SK-N-MC (cell line): ENCODE data around the gene TMEM250.

Experiments
- DNase-seq: peaks from one replicate; pipeline ENCODE4 v3.0.0-alpha.2; 2011; ENCODE audit warnings: low read depth, low spot score
- H3K27ac ChIP-seq: fragments of 200-600 bp; sonication (generic); 2 replicates; pipeline ENCODE4 v1.5.1; 2016; ENCODE audit warnings: mixed run types
- H3K36me3 ChIP-seq: fragments of 200-600 bp; sonication (generic); 2 replicates; pipeline ENCODE4 v1.6.1; 2017; ENCODE audit warnings: antibody characterized with exemption, low read length, mixed read lengths; ENCODE audit not compliant: insufficient read depth
- H3K4me3 ChIP-seq: fragments of 200-600 bp; sonication (generic); 2 replicates; pipeline ENCODE4 v1.5.1; 2016
- H3K9ac ChIP-seq: fragments of 200-600 bp; sonication (generic); 2 replicates; pipeline ENCODE4 v1.8.0; 2017; ENCODE audit warnings: mixed run types, mixed read lengths; ENCODE audit not compliant: insufficient read length
- H3K9me3 ChIP-seq: fragments of 200-600 bp; sonication (generic); 2 replicates; pipeline ENCODE4 v1.6.1; 2017; ENCODE audit warnings: low read depth, mild to moderate bottlenecking, antibody characterized with exemption, low read length, moderate library complexity, mixed read lengths
- EZH2 ChIP-seq: fragments of 200-600 bp; sonication (generic); IDR thresholded peaks from one replicate; pipeline ENCODE4 v1.6.1; 2017; ENCODE audit warnings: antibody characterized with exemption
- FOXP2 ChIP-seq: optimal IDR thresholded peaks from 2 replicates; pipeline ENCODE3; 2011; ENCODE audit warnings: mild to moderate bottlenecking, moderate library complexity; ENCODE audit not compliant: insufficient read depth; ENCODE audit errors: extremely low read length, control extremely low read depth
- POLR2AphosphoS5 ChIP-seq: IDR thresholded peaks from 2 replicates; pipeline ENCODE4 v1.6.1; 2012; ENCODE audit warnings: mild to moderate bottlenecking, low read depth, low read length, borderline replicate concordance

The TMEM250 gene

GRCh38 chr9:136079211-136079915, 39.3 kb downstream of the TMEM250 start:
- Histone ChIP-seq H3K9ac (no peak overlapping the region), H3K4me3 (no peak overlapping the region), H3K36me3 (no peaks in the 10 kb centered on the region; the same call in 1 of the 2 replicates), H3K9me3 (no peaks in the 10 kb centered on the region), H3K27ac (0 out of 2 replicates have a peak overlapping the region, but pooled peaks have one; percentile 31)
- TF ChIP-seq EZH2, result no peak
- DNase-seq, result no peak

GRCh38 chr9:136078498-136079011, 40.1 kb downstream of the TMEM250 start:
- Histone ChIP-seq H3K9me3 (no peaks in the 10 kb centered on the region), H3K36me3 (no peaks in the 10 kb centered on the region; the same call in 1 of the 2 replicates), H3K9ac (no peak overlapping the region), H3K27ac (no peak overlapping the region), H3K4me3 (no peak overlapping the region)
- no peak for TF ChIP-seq EZH2
- no peak for TF ChIP-seq FOXP2
- no peak for TF ChIP-seq POLR2AphosphoS5
- DNase-seq, result no peak

GRCh38 chr9:136078024-136078423, 40.7 kb downstream of the TMEM250 start:
- Histone ChIP-seq H3K27ac (no peak overlapping the region), H3K9ac (no peak overlapping the region), H3K9me3 (no peaks in the 10 kb centered on the region), H3K36me3 (no peaks in the 10 kb centered on the region; the same call in 1 of the 2 replicates), H3K4me3 (no peak overlapping the region)
- DNase-seq, result no peak
- TF ChIP-seq POLR2AphosphoS5 (no peak), EZH2 (no peak), FOXP2 (no peak)

GRCh38 chr9:136077491-136077890, 41.2 kb downstream of the TMEM250 start:
- Histone ChIP-seq H3K9ac (no peak overlapping the region), H3K9me3 (no peaks in the 10 kb centered on the region), H3K27ac (no peak overlapping the region), H3K36me3 (no peaks in the 10 kb centered on the region; the same call in 1 of the 2 replicates), H3K4me3 (no peak overlapping the region)
- no peak for DNase-seq
- no peak for TF ChIP-seq EZH2
- TF ChIP-seq FOXP2, result no peak
- TF ChIP-seq POLR2AphosphoS5, result no peak

- no peak for DNase-seq
Measured at GRCh38 chr9:136075881-136076678, 42.6 kb downstream of the TMEM250 start.

GRCh38 chr9:136075134-136075841, 43.4 kb downstream of the TMEM250 start:
- H3K27ac ChIP-seq, result no peak overlapping the region
- TF ChIP-seq POLR2AphosphoS5, result no peak
- no peak for TF ChIP-seq FOXP2
- TF ChIP-seq EZH2, result no peak
- H3K4me3 ChIP-seq, result no peak overlapping the region
- H3K9ac ChIP-seq, result no peak overlapping the region
- no peak for DNase-seq
- no peaks in the 10 kb centered on the region for H3K9me3 ChIP-seq
- no peaks in the 10 kb centered on the region; the same call in 1 of the 2 replicates for H3K36me3 ChIP-seq

More at GRCh38 chr9:136075881-136076678, 42.6 kb downstream of the TMEM250 start:
- no peaks in the 10 kb centered on the region for H3K9me3 ChIP-seq
- H3K27ac ChIP-seq, result peak overlapping the region; percentile 57; the same call in 1 of the 2 replicates
- TF ChIP-seq POLR2AphosphoS5 (no peak), EZH2 (no peak), FOXP2 (no peak)
- H3K36me3 ChIP-seq, result no peaks in the 10 kb centered on the region; the same call in 1 of the 2 replicates
- H3K4me3 ChIP-seq, result no peak overlapping the region
- H3K9ac ChIP-seq, result no peak overlapping the region

GRCh38 chr9:136074706-136075105, 44.0 kb downstream of the TMEM250 start:
- Histone ChIP-seq H3K9me3 (no peaks in the 10 kb centered on the region), H3K4me3 (no peak overlapping the region), H3K27ac (no peak overlapping the region), H3K36me3 (no peaks in the 10 kb centered on the region; the same call in 1 of the 2 replicates), H3K9ac (no peak overlapping the region)
- no peak for TF ChIP-seq FOXP2
- no peak for TF ChIP-seq EZH2
- TF ChIP-seq POLR2AphosphoS5, result no peak
- DNase-seq, result no peak
